HG03460 (cell line): ENCODE data around the gene ZC2HC1B.
"Not testable (repeated sequence)": the region's sequence is repeated elsewhere in the genome, so short reads cannot be mapped to it uniquely, and the experiment has no call there.

ENCODE experiments used
- ATAC-seq: cut with Tn5 transposase; IDR thresholded peaks from one replicate; pipeline ENCODE4 v1.9.1; 2021; ENCODE audit not compliant: unreplicated experiment

Gene ZC2HC1B, protein sequence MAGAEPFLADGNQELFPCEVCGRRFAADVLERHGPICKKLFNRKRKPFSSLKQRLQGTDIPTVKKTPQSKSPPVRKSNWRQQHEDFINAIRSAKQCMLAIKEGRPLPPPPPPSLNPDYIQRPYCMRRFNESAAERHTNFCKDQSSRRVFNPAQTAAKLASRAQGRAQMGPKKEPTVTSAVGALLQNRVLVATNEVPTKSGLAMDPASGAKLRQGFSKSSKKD

GRCh38 chr6:143864234-143864633 is at the start of gene ZC2HC1B:
Gene ZC2HC1B (plus strand): TSS chr6:143864474. CDS start chr6:143864540, 66 bp downstream.
- ATAC-seq: no peak

DNA sequence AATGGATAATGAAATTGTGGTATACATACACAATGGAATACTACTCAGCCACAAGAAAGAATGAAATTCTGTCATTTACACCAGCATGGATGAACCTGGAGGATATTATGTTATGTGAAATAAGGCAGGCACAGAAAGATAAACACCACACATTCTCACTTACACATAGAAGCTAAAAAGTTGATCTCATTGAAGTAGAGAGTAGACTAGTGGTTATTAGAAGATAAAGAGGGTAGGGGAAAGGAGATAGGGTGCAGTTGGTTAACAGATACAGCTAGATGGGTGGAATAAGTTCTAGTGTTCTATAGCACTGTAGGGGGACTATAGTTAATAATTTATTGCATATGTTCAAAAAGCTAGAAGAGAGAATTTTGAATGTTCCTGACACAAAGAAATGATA is 46.7 kb upstream of the ZC2HC1B start:
- ATAC-seq: no peak

- ATAC-seq: no peak
Observed at GRCh38 chr6:143821359-143821758, 42.9 kb upstream of the ZC2HC1B start.

GRCh38 chr6:143822584-143823024 is 41.7 kb upstream of the ZC2HC1B start:
- no peak for ATAC-seq

DNA sequence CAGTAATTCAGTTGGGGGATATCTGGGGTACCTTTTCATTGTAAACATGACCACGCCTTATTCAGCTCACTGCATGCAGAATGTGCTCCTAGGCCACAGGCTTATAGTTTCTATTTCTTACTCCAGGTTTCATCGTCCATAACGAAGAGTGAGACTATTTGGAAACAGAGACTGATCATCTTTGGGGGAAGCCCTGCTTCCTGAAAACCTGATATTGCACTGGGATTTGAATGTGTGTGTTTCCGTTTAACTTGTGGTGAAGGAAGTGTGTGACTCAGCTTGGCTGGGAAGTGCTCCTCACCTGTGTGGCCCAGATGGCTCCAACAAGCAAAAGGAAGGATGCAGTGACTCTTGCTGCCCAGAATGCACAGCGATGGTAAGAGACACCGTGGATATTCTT is 40.7 kb upstream of the ZC2HC1B start:
- no peak for ATAC-seq

- ATAC-seq: no peak
Observed at GRCh38 chr6:143828572-143828971, 35.7 kb upstream of the ZC2HC1B start.

DNA sequence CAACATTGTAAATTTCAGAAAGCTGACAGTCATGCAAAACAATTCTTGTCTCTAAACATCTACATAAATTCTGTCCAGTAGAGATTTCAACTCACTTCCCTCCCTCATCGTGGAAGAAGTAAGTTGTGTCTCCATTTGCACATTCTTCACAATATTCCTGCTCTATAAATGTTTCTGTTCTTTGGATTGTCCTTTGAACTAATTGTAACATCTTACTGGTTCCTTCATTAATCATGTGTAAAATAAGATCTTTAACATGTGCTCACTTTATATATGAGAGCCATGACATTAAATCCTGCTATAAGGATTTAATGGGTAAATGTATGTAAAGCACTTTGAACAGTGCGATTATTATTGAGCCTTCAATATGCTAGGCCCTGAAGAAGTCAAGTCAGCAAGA is 28.1 kb upstream of the ZC2HC1B start:
- ATAC-seq: no peak

DNA sequence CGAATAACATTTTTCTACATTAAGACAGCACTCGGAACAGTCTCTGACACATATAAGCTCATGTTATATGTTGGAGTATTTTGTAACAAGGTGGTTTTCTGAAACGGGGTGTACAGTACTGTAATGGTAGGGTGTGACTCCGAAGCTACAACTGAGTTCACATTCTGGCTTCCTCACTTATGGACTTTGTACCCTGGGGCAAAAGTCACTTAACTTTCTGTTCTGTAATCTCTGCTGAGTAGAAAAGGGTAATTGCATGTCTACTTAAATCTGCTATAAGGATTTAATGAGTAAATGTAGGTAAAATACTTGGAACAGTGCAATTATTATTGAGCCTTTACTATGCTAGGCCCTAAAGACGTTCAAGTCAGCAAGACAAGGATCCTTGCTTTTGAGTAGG is 25.9 kb upstream of the ZC2HC1B start:
- ATAC-seq: no peak

DNA sequence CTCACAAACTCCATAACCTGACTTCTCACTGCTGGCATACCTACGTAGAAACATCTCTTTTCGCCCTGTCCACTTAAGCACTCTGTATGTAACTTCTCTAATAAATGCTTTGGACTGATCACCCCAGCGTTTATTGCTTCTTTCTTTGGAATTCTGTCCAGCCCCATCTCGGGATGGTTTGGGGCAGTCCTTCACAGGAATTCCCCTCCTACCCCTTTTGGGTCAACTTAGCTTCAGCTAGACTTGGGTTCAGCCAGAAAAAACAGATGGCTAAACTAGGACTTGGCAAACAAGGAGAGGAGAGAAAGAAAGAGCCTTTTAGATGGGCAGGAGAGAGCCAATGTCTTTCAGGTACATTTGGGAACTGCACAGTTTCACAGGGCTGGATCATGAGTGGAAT is 25.1 kb upstream of the ZC2HC1B start:
- ATAC-seq: no peak

GRCh38 chr6:143840595-143841265 is 23.5 kb upstream of the ZC2HC1B start:
- ATAC-seq: no peak

DNA sequence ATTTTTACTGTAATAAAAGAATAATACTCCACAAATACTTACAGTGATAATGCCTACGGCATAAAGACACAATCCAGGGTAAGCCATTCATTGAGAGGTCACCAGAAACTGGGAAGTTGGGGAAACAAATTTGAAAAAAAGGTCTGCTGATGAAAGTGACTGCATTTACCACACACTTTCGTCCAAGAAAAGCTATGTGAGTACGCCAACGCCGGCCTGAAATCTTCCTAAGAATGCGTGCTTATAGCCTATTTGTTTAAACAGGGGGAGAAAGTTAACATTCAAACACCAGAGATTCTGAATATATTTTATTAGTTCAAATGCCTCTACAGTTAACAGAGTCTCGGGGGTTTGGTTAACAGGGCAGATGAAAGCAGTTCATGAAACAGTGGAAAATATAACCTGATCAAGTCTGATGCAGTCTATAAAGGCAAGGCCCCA is 21.8 kb upstream of the ZC2HC1B start:
- ATAC-seq: no peak

GRCh38 chr6:143842902-143843676 is 21.2 kb upstream of the ZC2HC1B start, which contains the start of gene LTV1:
Gene LTV1 (plus strand): TSS chr6:143843338. CDS start chr6:143843478, 140 bp downstream.
- ATAC-seq: peak; percentile 100

- ATAC-seq: peak; percentile 18
Observed at GRCh38 chr6:143843677-143843999, 20.6 kb upstream of the ZC2HC1B start.

- no peak for ATAC-seq
Observed at GRCh38 chr6:143844006-143844405, 20.3 kb upstream of the ZC2HC1B start.

GRCh38 chr6:143845033-143845432 is 19.2 kb upstream of the ZC2HC1B start:
- no peak for ATAC-seq

GRCh38 chr6:143851706-143852105 is 12.6 kb upstream of the ZC2HC1B start:
- not testable (repeated sequence) for ATAC-seq

GRCh38 chr6:143855057-143855456 is 9.2 kb upstream of the ZC2HC1B start:
- ATAC-seq: not testable (repeated sequence)

DNA sequence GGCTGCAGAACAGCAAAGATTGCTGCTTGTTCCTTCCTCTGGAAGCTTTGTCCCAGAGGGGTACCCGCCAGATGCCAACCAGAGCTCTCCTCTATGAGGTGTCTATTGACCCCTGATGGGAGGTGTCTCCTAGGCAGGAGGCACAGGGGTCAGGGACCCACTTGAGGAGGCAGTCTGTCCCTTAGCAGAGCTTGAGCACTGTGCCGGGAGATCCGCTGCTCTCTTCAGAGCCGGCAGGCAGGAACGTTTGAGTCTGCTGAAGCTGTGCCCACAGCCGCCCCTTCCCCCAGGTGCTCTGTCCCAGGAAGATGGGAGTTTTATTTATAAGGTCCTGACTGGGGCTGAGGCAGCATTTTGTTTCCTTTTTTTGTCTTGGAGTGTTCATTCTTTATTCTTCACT is 7.5 kb upstream of the ZC2HC1B start:
- not testable (repeated sequence) for ATAC-seq

DNA sequence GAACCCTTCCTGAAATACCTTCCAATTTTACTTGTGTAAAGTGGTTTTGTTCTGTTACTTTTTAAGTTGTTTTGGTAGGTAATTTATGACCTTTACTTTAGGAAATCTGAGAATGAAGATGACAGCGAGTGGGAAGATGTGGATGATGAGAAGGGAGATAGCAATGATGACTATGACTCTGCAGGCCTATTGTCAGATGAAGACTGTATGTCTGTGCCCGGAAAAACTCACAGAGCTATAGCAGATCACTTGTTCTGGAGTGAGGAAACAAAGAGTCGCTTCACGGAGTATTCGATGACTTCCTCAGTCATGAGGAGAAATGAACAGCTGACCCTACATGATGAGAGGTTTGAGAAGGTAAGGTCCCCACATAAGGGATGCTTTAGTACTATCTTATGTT is 6.6 kb upstream of the ZC2HC1B start:
- no peak for ATAC-seq

- ATAC-seq: no peak
Observed at GRCh38 chr6:143859891-143860660, 4.2 kb upstream of the ZC2HC1B start.

- no peak for ATAC-seq
Observed at GRCh38 chr6:143863771-143864170, 503 bp upstream of the ZC2HC1B start.
